Fibroblast of lung (primary cell): ENCODE results near the gene ANKH. TPM values are rescaled to one million over a fixed set of nuclear protein-coding genes. Genes with fewer than 3 reads are reported as not detected.

ENCODE experiments used
- DNase-seq, 2 donors: peaks; one replicate each; pipeline versions ENCODE4 v3.0.0 to v3.0.0-alpha.2; 2010; ENCODE audit warnings: low read depth in 2 of 2
- H2AFZ ChIP-seq: 2 replicates; pipeline ENCODE4 v1.5.1; 2012; ENCODE audit warnings: low read length, control low read depth, inconsistent platforms
- H3K27ac ChIP-seq: 2 replicates; pipeline ENCODE4 v1.5.1; 2011; ENCODE audit warnings: low read length, control low read depth; ENCODE audit not compliant: insufficient read depth
- H3K27me3 ChIP-seq: 2 replicates; pipeline ENCODE4 v1.5.1; 2011; ENCODE audit warnings: mild to moderate bottlenecking, low read length; ENCODE audit not compliant: control insufficient read depth, insufficient read depth
- H3K36me3 ChIP-seq: 2 replicates; pipeline ENCODE4 v1.5.1; 2011; ENCODE audit warnings: low read length; ENCODE audit not compliant: control insufficient read depth, insufficient read depth
- H3K4me1 ChIP-seq: 2 replicates; pipeline ENCODE4 v1.5.1; 2011; ENCODE audit warnings: low read length; ENCODE audit not compliant: control insufficient read depth, insufficient read depth; ENCODE audit errors: extremely low read depth
- H3K4me2 ChIP-seq: 2 replicates; pipeline ENCODE4 v1.5.1; 2011; ENCODE audit warnings: low read length, control low read depth; ENCODE audit not compliant: insufficient read depth; ENCODE audit errors: extremely low read depth
- H3K4me3 ChIP-seq, 4 experiments: fragments of 200-600 bp in 1 of 4; sonication (generic) in 1 of 4; replicated peaks in 1 of 4; 2 replicates each; pipeline ENCODE4 v1.5.1; 2011 to 2016; ENCODE audit warnings: low read length in 4 of 4, low read depth in 3 of 4, mild to moderate bottlenecking in 3 of 4, control low read depth in 2 of 4, inconsistent platforms in 1 of 4, mixed read lengths in 1 of 4; ENCODE audit not compliant: insufficient read depth in 1 of 4; ENCODE audit errors: control extremely low read depth in 1 of 4
- H3K79me2 ChIP-seq: 2 replicates; pipeline ENCODE4 v1.5.1; 2012; ENCODE audit warnings: mild to moderate bottlenecking, low read length, inconsistent platforms; ENCODE audit not compliant: control insufficient read depth, insufficient read depth
- H3K9ac ChIP-seq: 2 replicates; pipeline ENCODE4 v1.5.1; 2011; ENCODE audit warnings: mild to moderate bottlenecking, low read length, control low read depth; ENCODE audit not compliant: insufficient read depth
- H3K9me3 ChIP-seq: 2 replicates; pipeline ENCODE4 v1.5.1; 2012; ENCODE audit warnings: low read depth, low read length; ENCODE audit not compliant: control insufficient read depth, insufficient read depth
- H4K20me1 ChIP-seq: 2 replicates; pipeline ENCODE4 v1.5.1; 2011; ENCODE audit warnings: low read length; ENCODE audit not compliant: control insufficient read depth, insufficient read depth; ENCODE audit errors: extremely low read depth
- EZH2 ChIP-seq: IDR thresholded peaks from 2 replicates; pipeline ENCODE4 v1.5.1; 2012; ENCODE audit warnings: low read length, control low read depth, mild to moderate bottlenecking; ENCODE audit errors: missing control alignments
- polyA plus RNA-seq, 2 donors: library from polyadenylated mRNA; depleted of rRNA in 1 of 2; stranded (reverse) in 1 of 2; unstranded in 1 of 2; fragments of >200 nt; gene quantifications; 2 replicates each; pipeline ENCODE4 v1.2.1, GENCODE V29; 2011 to 2012; ENCODE audit warnings: missing spikeins in 1 of 2
- total RNA-seq: library from RNA; depleted of rRNA; stranded (reverse); fragments of >200 nt; gene quantifications from 2 replicates; pipeline ENCODE4 v1.2.1, GENCODE V29; 2014
- TF ChIP-seq, protein P1 (sequence below), 2 donors: IDR thresholded peaks in 1 of 2; conservative IDR thresholded peaks in 1 of 2; 1 replicate in 1 of 2; 2 replicates in 1 of 2; pipeline ENCODE4 v1.5.1; 2011 to 2012; ENCODE audit warnings: low read length in 2 of 2, control low read depth in 1 of 2, inconsistent platforms in 1 of 2, low read depth in 1 of 2, mild to moderate bottlenecking in 1 of 2

ANKH gene
- total and polyA plus RNA-seq, 2 donors (not counting 1 experiment from before 2014, with no cell fraction given) = 5.8 to 10.9 TPM

DNA sequence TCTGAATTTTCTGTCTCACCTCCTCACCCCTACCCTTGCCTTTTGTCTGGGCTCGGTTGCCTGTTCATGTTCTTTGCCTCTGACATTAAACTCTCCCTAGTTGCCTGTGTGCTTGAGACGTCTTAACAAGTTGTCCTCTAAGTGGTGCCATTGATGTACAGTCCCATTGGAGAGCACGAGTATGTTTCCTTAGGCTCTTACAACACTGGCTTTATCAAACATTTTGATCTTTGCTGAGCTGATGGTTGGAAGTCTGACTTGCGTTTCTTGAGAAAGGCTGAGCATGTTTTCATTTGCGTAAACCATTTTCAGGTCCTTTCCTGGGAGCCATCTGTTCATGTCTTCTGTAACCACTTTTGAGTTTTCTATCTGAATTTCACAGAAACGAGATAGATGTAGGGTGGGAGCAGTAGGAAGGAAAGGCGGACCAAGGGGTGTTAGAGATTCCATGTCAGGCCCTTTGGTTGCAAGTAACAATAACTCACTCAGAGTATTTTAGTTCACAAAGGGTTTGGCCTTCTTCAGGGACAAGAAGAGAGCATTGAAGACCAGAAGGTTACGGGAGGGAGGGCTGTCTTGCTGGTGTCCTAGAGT lies 171.7 kb downstream of the ANKH start:
- Histone ChIP-seq H3K4me2 (no peak overlapping the region), H3K36me3 (peaks cover 7% of the 10 kb centered on the region), H3K4me1 (no peaks in the 10 kb centered on the region), H3K9me3 (no peaks in the 10 kb centered on the region), H3K9ac (no peak overlapping the region), H3K4me3 (no peak overlapping the region), H4K20me1 (no peaks in the 10 kb centered on the region), H3K79me2 (no peaks in the 10 kb centered on the region), H3K27me3 (no peaks in the 10 kb centered on the region), H2AFZ (no peak overlapping the region), H3K27ac (no peak overlapping the region)
- TF ChIP-seq, protein P1, sequence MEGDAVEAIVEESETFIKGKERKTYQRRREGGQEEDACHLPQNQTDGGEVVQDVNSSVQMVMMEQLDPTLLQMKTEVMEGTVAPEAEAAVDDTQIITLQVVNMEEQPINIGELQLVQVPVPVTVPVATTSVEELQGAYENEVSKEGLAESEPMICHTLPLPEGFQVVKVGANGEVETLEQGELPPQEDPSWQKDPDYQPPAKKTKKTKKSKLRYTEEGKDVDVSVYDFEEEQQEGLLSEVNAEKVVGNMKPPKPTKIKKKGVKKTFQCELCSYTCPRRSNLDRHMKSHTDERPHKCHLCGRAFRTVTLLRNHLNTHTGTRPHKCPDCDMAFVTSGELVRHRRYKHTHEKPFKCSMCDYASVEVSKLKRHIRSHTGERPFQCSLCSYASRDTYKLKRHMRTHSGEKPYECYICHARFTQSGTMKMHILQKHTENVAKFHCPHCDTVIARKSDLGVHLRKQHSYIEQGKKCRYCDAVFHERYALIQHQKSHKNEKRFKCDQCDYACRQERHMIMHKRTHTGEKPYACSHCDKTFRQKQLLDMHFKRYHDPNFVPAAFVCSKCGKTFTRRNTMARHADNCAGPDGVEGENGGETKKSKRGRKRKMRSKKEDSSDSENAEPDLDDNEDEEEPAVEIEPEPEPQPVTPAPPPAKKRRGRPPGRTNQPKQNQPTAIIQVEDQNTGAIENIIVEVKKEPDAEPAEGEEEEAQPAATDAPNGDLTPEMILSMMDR (conservative IDR thresholded peaks at IDR 0.05 in 1 of 2, IDR thresholded peaks at IDR 0.05 in 1 of 2; ENCODE audit: low read depth in 1 of 2, low read length in 2 of 2) = no peak
- TF ChIP-seq EZH2 = no peak
- DNase-seq = no peak

DNA sequence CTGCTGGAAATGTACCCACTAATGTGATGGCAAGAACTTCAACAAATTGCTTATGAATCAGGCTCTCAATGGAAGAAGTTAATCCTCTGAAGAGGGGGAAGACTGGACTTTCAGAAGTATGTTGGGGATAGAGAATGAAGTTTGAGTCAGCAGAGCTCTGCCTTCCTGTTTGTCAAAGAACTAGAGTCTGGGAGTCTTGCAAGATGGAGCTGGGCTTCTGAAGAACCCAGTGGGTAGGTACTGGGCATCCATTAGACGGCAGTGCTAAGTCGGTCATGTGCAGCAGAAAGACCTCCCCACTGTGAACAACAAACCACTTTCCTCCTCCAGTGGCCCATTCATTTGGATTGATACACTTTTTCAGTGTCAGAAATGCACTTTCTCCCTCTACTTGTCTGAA lies 172.4 kb downstream of the ANKH start:
- Histone ChIP-seq H3K36me3 (peaks cover 7% of the 10 kb centered on the region), H3K27ac (no peak overlapping the region), H3K79me2 (no peaks in the 10 kb centered on the region), H3K4me1 (no peaks in the 10 kb centered on the region), H4K20me1 (no peaks in the 10 kb centered on the region), H3K27me3 (no peaks in the 10 kb centered on the region), H3K4me2 (no peak overlapping the region), H2AFZ (no peak overlapping the region), H3K9me3 (no peaks in the 10 kb centered on the region), H3K4me3 (no peak overlapping the region), H3K9ac (no peak overlapping the region)
- no peak for DNase-seq
- TF ChIP-seq, protein P1 (conservative IDR thresholded peaks at IDR 0.05 in 1 of 2, IDR thresholded peaks at IDR 0.05 in 1 of 2; ENCODE audit: low read depth in 1 of 2, low read length in 2 of 2) = no peak
- no peak for TF ChIP-seq EZH2

DNA sequence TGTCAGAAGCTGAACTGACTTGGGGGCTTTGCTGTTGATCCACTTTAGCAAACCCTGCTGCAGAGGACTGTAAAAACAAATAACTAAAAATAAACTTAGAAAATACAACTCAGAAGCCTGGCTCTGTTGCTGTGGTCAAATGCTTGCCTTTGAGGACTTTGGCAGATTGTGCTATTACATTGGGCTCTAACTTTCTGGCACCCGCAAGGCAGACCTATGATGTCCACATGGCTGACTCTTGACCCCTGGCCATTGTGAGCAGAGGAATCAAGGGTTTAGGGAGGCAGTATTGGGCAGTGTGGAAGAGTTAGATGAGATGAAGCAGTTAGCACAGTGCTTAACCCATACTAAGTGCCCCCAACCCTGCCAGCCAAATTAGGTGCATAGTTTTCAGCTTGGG lies 173.1 kb downstream of the ANKH start:
- Histone ChIP-seq H3K4me3 (no peak overlapping the region), H3K79me2 (no peaks in the 10 kb centered on the region), H3K36me3 (peaks cover 9% of the 10 kb centered on the region), H2AFZ (no peak overlapping the region), H3K9me3 (no peaks in the 10 kb centered on the region), H3K4me1 (no peaks in the 10 kb centered on the region), H3K27me3 (no peaks in the 10 kb centered on the region), H3K9ac (no peak overlapping the region), H3K4me2 (no peak overlapping the region), H4K20me1 (no peaks in the 10 kb centered on the region), H3K27ac (no peak overlapping the region)
- TF ChIP-seq, protein P1 (conservative IDR thresholded peaks at IDR 0.05 in 1 of 2, IDR thresholded peaks at IDR 0.05 in 1 of 2; ENCODE audit: low read depth in 1 of 2, low read length in 2 of 2) = no peak
- no peak for TF ChIP-seq EZH2
- no peak for DNase-seq
